Smooth muscle cell (in vitro differentiated cells): Measurements from ENCODE around the gene ZNF48. TPM values are rescaled to one million over a fixed set of nuclear protein-coding genes. Genes with fewer than 3 reads are reported as not detected.

Experiments
- DNase-seq: peaks from one replicate; lab custom pipeline; 2025; ENCODE audit not compliant: unreplicated experiment; lab: John Stamatoyannopoulos, UW
- H2AFZ ChIP-seq: fragments of 200-600 bp; sonication (generic); 2 replicates; pipeline ENCODE4 v1.6.0; 2016; ENCODE audit warnings: antibody characterized with exemption, low read depth, mild to moderate bottlenecking
- H3F3A ChIP-seq: fragments of 200-600 bp; sonication (generic); 2 replicates; pipeline ENCODE4 v1.6.0; 2017; ENCODE audit warnings: antibody characterized with exemption, low read depth
- H3K27ac ChIP-seq: fragments of 200-600 bp; sonication (generic); 2 replicates; pipeline ENCODE4 v1.5.1; 2016; ENCODE audit warnings: low read depth, mild to moderate bottlenecking
- H3K27me3 ChIP-seq: fragments of 200-600 bp; sonication (generic); 2 replicates; pipeline ENCODE4 v1.6.1; 2016; ENCODE audit warnings: low read depth, mild to moderate bottlenecking
- H3K36me3 ChIP-seq: fragments of 200-600 bp; sonication (generic); 2 replicates; pipeline ENCODE4 v1.5.1; 2016; ENCODE audit warnings: low read depth
- H3K4me1 ChIP-seq: fragments of 200-600 bp; sonication (generic); 2 replicates; pipeline ENCODE4 v1.5.1; 2016; ENCODE audit warnings: low read depth
- H3K4me2 ChIP-seq: fragments of 200-600 bp; sonication (generic); 2 replicates; pipeline ENCODE4 v1.6.0; 2016; ENCODE audit warnings: mild to moderate bottlenecking
- H3K4me3 ChIP-seq: fragments of 200-600 bp; sonication (generic); 2 replicates; pipeline ENCODE4 v1.5.1; 2016; ENCODE audit warnings: mild to moderate bottlenecking
- H3K79me2 ChIP-seq: fragments of 200-600 bp; sonication (generic); 2 replicates; pipeline ENCODE4 v1.6.0; 2016; ENCODE audit warnings: low read depth, mild to moderate bottlenecking
- H3K9ac ChIP-seq: fragments of 200-600 bp; sonication (generic); 2 replicates; pipeline ENCODE4 v1.6.0; 2016; ENCODE audit warnings: low read depth
- H3K9me3 ChIP-seq: fragments of 200-600 bp; sonication (generic); replicated peaks from 2 replicates; pipeline ENCODE4 v1.5.1; 2016; ENCODE audit warnings: low read depth
- H4K20me1 ChIP-seq: fragments of 200-600 bp; sonication (generic); 2 replicates; pipeline ENCODE4 v1.6.0; 2016; ENCODE audit warnings: low read depth
- WGBS: methylation state at CpG from one replicate; pipeline ENCODE4 v1.1.7; 2016; ENCODE audit warnings: low lambda C conversion rate; 5-methylcytosine and 5-hydroxymethylcytosine counted together
- polyA plus RNA-seq: library from polyadenylated mRNA; unstranded; fragments of >200 nt; fragmentation: Nextera tagmentation; extraction: Ambion mirVana; gene quantifications from 2 replicates; pipeline ENCODE4 v1.2.1, GENCODE V29; 2016
- total RNA-seq: library from RNA; depleted of rRNA; stranded (reverse); fragments of >200 nt; gene quantifications from 2 replicates; pipeline ENCODE4 v1.2.3, GENCODE V29; 2014
- TF ChIP-seq, protein P1 (sequence below): fragments of 200-600 bp; sonication (generic); IDR thresholded peaks from 2 replicates; pipeline ENCODE4 v1.5.1; 2017; ENCODE audit warnings: borderline replicate concordance, mild to moderate bottlenecking, antibody characterized with exemption; ENCODE audit not compliant: insufficient read depth, poor library complexity, severe bottlenecking

The ZNF48 gene
- total and polyA plus RNA-seq, 2 experiments from 2014 or later = 8.0 to 9.3 TPM

DNA sequence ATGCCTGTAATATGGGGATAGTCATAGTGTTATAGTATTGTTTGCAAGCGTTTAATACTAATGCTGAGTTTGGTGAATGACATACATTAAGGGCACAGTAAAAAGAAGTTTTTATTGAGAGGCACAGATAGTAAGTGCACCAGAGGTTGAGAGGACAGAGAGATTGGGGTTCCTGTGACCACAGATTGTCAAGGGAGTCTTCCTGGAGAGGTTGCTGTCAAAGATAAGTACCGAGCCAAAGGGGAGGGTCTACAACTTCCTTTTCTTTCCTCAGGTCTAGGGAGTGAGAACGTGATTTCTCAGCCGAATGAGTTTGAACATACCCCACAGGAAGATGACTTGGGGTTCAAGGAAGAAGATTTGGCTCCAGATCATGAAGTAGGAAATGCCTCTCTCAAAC, 1.8 kb downstream of the ZNF48 start:
- no peaks in the 10 kb centered on the region for H3K36me3 ChIP-seq
- H3K4me2 ChIP-seq = no peak overlapping the region
- WGBS = 95% methylated on average over 4 of the region's 4 CpGs
- H4K20me1 ChIP-seq = no peaks in the 10 kb centered on the region
- H3K27ac ChIP-seq = no peak overlapping the region
- peaks cover 28% of the 10 kb centered on the region for H3K79me2 ChIP-seq
- DNase-seq = no peak
- TF ChIP-seq, protein P1, sequence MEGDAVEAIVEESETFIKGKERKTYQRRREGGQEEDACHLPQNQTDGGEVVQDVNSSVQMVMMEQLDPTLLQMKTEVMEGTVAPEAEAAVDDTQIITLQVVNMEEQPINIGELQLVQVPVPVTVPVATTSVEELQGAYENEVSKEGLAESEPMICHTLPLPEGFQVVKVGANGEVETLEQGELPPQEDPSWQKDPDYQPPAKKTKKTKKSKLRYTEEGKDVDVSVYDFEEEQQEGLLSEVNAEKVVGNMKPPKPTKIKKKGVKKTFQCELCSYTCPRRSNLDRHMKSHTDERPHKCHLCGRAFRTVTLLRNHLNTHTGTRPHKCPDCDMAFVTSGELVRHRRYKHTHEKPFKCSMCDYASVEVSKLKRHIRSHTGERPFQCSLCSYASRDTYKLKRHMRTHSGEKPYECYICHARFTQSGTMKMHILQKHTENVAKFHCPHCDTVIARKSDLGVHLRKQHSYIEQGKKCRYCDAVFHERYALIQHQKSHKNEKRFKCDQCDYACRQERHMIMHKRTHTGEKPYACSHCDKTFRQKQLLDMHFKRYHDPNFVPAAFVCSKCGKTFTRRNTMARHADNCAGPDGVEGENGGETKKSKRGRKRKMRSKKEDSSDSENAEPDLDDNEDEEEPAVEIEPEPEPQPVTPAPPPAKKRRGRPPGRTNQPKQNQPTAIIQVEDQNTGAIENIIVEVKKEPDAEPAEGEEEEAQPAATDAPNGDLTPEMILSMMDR = no peak
- no peak overlapping the region for H3K9ac ChIP-seq
- peaks cover 43% of the 10 kb centered on the region for H3F3A ChIP-seq
- H2AFZ ChIP-seq = no peak overlapping the region
- no peaks in the 10 kb centered on the region for H3K9me3 ChIP-seq
- no peak overlapping the region for H3K4me3 ChIP-seq
- H3K4me1 ChIP-seq = peaks cover 32% of the 10 kb centered on the region
- no peaks in the 10 kb centered on the region for H3K27me3 ChIP-seq

DNA sequence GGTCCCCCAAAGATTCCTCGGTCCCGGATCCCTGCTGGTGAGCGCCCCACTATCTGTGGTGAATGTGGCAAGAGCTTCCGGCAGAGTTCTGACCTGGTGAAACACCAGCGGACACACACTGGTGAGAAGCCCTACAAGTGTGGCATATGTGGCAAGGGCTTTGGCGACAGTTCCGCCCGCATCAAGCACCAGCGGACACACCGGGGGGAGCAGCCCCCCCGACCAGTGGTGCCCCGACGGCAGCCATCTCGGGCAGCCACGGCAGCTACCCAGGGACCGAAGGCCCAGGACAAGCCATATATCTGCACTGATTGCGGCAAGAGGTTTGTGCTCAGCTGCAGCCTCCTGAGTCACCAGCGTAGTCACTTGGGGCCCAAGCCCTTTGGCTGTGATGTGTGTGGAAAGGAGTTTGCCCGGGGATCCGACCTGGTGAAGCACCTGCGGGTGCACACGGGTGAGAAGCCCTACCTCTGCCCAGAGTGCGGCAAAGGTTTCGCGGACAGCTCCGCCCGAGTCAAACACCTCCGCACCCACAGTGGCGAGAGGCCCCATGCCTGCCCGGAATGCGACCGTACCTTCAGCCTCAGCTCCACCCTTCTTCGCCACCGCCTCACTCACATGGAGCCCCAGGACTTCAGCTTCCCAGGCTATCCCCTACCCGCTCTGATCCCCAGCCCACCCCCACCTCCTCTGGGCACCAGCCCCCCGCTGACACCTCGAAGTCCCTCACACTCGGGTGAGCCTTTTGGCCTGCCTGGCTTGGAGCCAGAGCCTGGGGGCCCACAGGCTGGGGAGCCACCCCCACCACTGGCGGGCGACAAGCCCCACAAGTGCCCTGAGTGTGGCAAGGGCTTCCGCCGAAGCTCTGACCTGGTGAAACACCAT, 2.8 kb downstream of the ZNF48 start:
- no peaks in the 10 kb centered on the region for H3K36me3 ChIP-seq
- peaks cover 32% of the 10 kb centered on the region for H3K4me1 ChIP-seq
- no peak for DNase-seq
- TF ChIP-seq, protein P1 = no peak
- peaks cover 43% of the 10 kb centered on the region for H3F3A ChIP-seq
- H3K79me2 ChIP-seq = peaks cover 28% of the 10 kb centered on the region
- H2AFZ ChIP-seq = no peak overlapping the region
- H3K27me3 ChIP-seq = no peaks in the 10 kb centered on the region
- H3K27ac ChIP-seq = peak overlapping the region; percentile 96
- H3K4me3 ChIP-seq = no peak overlapping the region
- no peaks in the 10 kb centered on the region for H3K9me3 ChIP-seq
- no peak overlapping the region for H3K9ac ChIP-seq
- 92% methylated on average over 37 of the region's 42 CpGs for WGBS
- H4K20me1 ChIP-seq = no peaks in the 10 kb centered on the region
- no peak overlapping the region for H3K4me2 ChIP-seq

DNA sequence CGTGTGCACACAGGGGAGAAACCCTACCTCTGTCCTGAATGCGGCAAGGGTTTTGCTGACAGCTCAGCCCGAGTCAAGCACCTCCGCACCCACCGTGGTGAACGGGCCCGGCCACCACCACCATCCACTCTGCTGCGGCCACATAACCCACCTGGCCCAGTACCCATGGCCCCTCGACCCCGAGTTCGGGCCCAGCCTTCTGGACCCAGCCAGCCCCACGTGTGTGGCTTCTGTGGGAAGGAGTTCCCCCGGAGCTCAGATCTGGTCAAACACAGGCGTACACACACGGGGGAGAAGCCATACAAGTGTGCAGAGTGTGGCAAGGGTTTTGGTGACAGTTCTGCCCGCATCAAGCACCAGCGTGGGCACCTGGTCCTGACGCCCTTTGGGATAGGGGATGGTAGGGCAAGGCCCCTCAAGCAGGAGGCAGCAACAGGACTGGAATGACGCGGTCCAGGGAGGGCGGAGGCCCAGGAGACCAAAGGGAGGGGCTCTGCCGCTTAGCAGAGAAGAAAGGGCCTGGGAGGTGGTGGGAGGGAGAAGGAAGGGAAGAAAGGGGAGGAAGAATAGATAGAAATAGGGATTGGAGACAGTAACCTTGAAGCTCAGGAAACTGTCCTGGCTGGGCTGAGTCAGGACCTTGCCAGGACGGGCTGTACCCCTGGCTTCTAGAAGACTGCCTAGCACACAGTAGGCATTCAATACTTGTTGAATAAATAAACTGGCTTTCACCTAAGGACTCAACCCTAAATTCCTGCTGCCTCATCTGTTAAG, 3.6 kb downstream of the ZNF48 start:
- peaks cover 43% of the 10 kb centered on the region for H3F3A ChIP-seq
- H3K27ac ChIP-seq = peak overlapping the region; percentile 96
- no peaks in the 10 kb centered on the region for H4K20me1 ChIP-seq
- H3K4me3 ChIP-seq = no peak overlapping the region
- H3K9ac ChIP-seq = no peak overlapping the region
- H3K36me3 ChIP-seq = no peaks in the 10 kb centered on the region
- H2AFZ ChIP-seq = no peak overlapping the region
- peak overlapping the region; percentile 87 for H3K4me2 ChIP-seq
- no peaks in the 10 kb centered on the region for H3K9me3 ChIP-seq
- 77% methylated on average over 23 of the region's 23 CpGs for WGBS
- TF ChIP-seq, protein P1 = no peak
- H3K4me1 ChIP-seq = peaks cover 28% of the 10 kb centered on the region
- no peaks in the 10 kb centered on the region for H3K27me3 ChIP-seq
- H3K79me2 ChIP-seq = peaks cover 28% of the 10 kb centered on the region
- DNase-seq = no peak
